Activated naive CD4-positive, alpha-beta T cell treated with anti-CD3 and anti-CD28 coated beads for 36 hours (primary cell): ENCODE results near the gene POMP. TPM values are rescaled to one million over a fixed set of nuclear protein-coding genes. Genes with fewer than 3 reads are reported as not detected.

Experiments used
- CTCF ChIA-PET: fragments of 350-600 bp; sonication (Branson Sonifier 250); formaldehyde crosslinking; loops from one replicate; lab custom pipeline; 2021; ENCODE audit warnings: antibody characterized with exemption; lab: Charles Lee
- DNase-seq: peaks from one replicate; pipeline ENCODE4 v3.0.0-alpha.2; 2020
- H3K27ac Mint-ChIP-seq: one replicate; pipeline ENCODE4 v1.8.0; 2021; ENCODE audit warnings: mild to moderate bottlenecking, mixed read lengths
- H3K27me3 Mint-ChIP-seq: one replicate; pipeline ENCODE4 v1.8.0; 2021; ENCODE audit warnings: low read depth, mixed read lengths
- H3K36me3 Mint-ChIP-seq: one replicate; pipeline ENCODE4 v1.8.0; 2021; ENCODE audit warnings: low read depth, mixed read lengths
- H3K4me1 Mint-ChIP-seq: one replicate; pipeline ENCODE4 v1.8.0; 2021; ENCODE audit warnings: low read depth, mixed read lengths
- H3K4me3 Mint-ChIP-seq: one replicate; pipeline ENCODE4 v1.8.0; 2021; ENCODE audit warnings: mild to moderate bottlenecking, moderate library complexity, mixed read lengths
- H3K9me3 Mint-ChIP-seq: one replicate; pipeline ENCODE4 v1.8.0; 2021; ENCODE audit warnings: mixed read lengths
- intact Hi-C: fragments of 100-400 bp; cut with micrococcal nuclease; formaldehyde crosslinking; loops from one replicate; pipeline ENCODE4 v1.15.1; 2023
- total RNA-seq, 2 experiments: library from RNA; stranded (reverse); gene quantifications; one replicate each; pipeline ENCODE4 v1.2.3, GENCODE V29; 2021

The POMP gene
- total RNA-seq = 100 to 1,000 TPM; 106 to 108 TPM

GRCh38 chr13:28658796-28659620, at the start of gene POMP:
POMP (plus strand) TSS chr13:28659130; CDS start chr13:28659185, 55 bp downstream.
- intact Hi-C loops = loop anchor here (1.0 to 10.0 kb wide), 9 partner anchors 23 to 1234 kb away; partner anchors contain the start of genes GTF3A, LNX2, PAN3 and POLR1D
- peak within 1 kb of the TSS; percentile 97 for H3K4me3 Mint-ChIP-seq
- CTCF ChIA-PET = no interaction called here
- peaks cover 56% of the 10 kb centered on the region for H3K4me1 Mint-ChIP-seq
- H3K36me3 Mint-ChIP-seq = peaks cover 32% of the 10 kb centered on the region
- peak within 1 kb of the TSS; percentile 98 for H3K27ac Mint-ChIP-seq
- peak; percentile 95 for DNase-seq
- H3K9me3 Mint-ChIP-seq = no peaks in the 10 kb centered on the region
- H3K27me3 Mint-ChIP-seq = no peaks in the 10 kb centered on the region

- Mint-ChIP-seq H3K27ac (no peak overlapping the region), H3K4me3 (no peak overlapping the region), H3K9me3 (no peaks in the 10 kb centered on the region), H3K4me1 (peaks cover 20% of the 10 kb centered on the region), H3K27me3 (no peaks in the 10 kb centered on the region), H3K36me3 (no peaks in the 10 kb centered on the region)
- CTCF ChIA-PET = no interaction called here
- intact Hi-C loops = no loop called here
- no peak for DNase-seq
Observed at GRCh38 chr13:28609381-28609780, 49.5 kb upstream of the POMP start.

- H3K9me3 Mint-ChIP-seq = no peaks in the 10 kb centered on the region
- no peaks in the 10 kb centered on the region for H3K36me3 Mint-ChIP-seq
- no peak for DNase-seq
- CTCF ChIA-PET = interaction anchor here (0.6 kb wide), 1 partner anchor 67 kb away, joined by 3 read pairs; no protein-coding TSS in a partner anchor
- no peaks in the 10 kb centered on the region for H3K27me3 Mint-ChIP-seq
- intact Hi-C loops = no loop called here
- H3K4me3 Mint-ChIP-seq = no peak overlapping the region
- no peak overlapping the region for H3K27ac Mint-ChIP-seq
- H3K4me1 Mint-ChIP-seq = peaks cover 20% of the 10 kb centered on the region
Observed at GRCh38 chr13:28609926-28610325, 49.0 kb upstream of the POMP start.

GRCh38 chr13:28610996-28611395, 47.9 kb upstream of the POMP start:
- H3K4me3 Mint-ChIP-seq = no peak overlapping the region
- DNase-seq = peak; percentile 18
- no peaks in the 10 kb centered on the region for H3K36me3 Mint-ChIP-seq
- H3K9me3 Mint-ChIP-seq = no peaks in the 10 kb centered on the region
- peaks cover 20% of the 10 kb centered on the region for H3K4me1 Mint-ChIP-seq
- no peaks in the 10 kb centered on the region for H3K27me3 Mint-ChIP-seq
- H3K27ac Mint-ChIP-seq = peak overlapping the region; percentile 46
- intact Hi-C loops = no loop called here
- CTCF ChIA-PET = interaction anchor here (0.6 kb wide), 1 partner anchor 322 kb away, joined by 3 read pairs; no protein-coding TSS in a partner anchor

GRCh38 chr13:28611654-28612131, 47.2 kb upstream of the POMP start:
- CTCF ChIA-PET = interaction anchor here (0.6 kb wide), 1 partner anchor 323 kb away, joined by 3 read pairs; no protein-coding TSS in a partner anchor
- Mint-ChIP-seq H3K27ac (peak overlapping the region; percentile 46), H3K36me3 (no peaks in the 10 kb centered on the region), H3K4me1 (peaks cover 20% of the 10 kb centered on the region), H3K4me3 (no peak overlapping the region), H3K9me3 (no peaks in the 10 kb centered on the region), H3K27me3 (no peaks in the 10 kb centered on the region)
- DNase-seq = peak; percentile 27
- intact Hi-C loops = no loop called here

- Mint-ChIP-seq H3K4me1 (peaks cover 20% of the 10 kb centered on the region), H3K36me3 (no peaks in the 10 kb centered on the region), H3K27ac (no peak overlapping the region), H3K9me3 (no peaks in the 10 kb centered on the region), H3K4me3 (no peak overlapping the region), H3K27me3 (no peaks in the 10 kb centered on the region)
- DNase-seq = no peak
- CTCF ChIA-PET = no interaction called here
- intact Hi-C loops = no loop called here
Observed at GRCh38 chr13:28613562-28613961, 45.4 kb upstream of the POMP start.

- intact Hi-C loops = no loop called here
- Mint-ChIP-seq H3K4me3 (no peak overlapping the region), H3K27me3 (no peaks in the 10 kb centered on the region), H3K36me3 (no peaks in the 10 kb centered on the region), H3K27ac (no peak overlapping the region), H3K9me3 (no peaks in the 10 kb centered on the region), H3K4me1 (peaks cover 14% of the 10 kb centered on the region)
- DNase-seq = no peak
- CTCF ChIA-PET = interaction anchor here (0.6 to 0.7 kb wide), 2 partner anchors 77 to 407 kb away, joined by 3 read pairs; no protein-coding TSS in a partner anchor
Observed at GRCh38 chr13:28615916-28616446, 42.9 kb upstream of the POMP start.

GRCh38 chr13:28618230-28618994, 40.5 kb upstream of the POMP start:
- no peaks in the 10 kb centered on the region for H3K9me3 Mint-ChIP-seq
- intact Hi-C loops = no loop called here
- no peaks in the 10 kb centered on the region for H3K27me3 Mint-ChIP-seq
- no peak for DNase-seq
- no peak overlapping the region for H3K27ac Mint-ChIP-seq
- H3K4me3 Mint-ChIP-seq = no peak overlapping the region
- CTCF ChIA-PET = no interaction called here
- no peaks in the 10 kb centered on the region for H3K36me3 Mint-ChIP-seq
- no peaks in the 10 kb centered on the region for H3K4me1 Mint-ChIP-seq

- no peak overlapping the region for H3K4me3 Mint-ChIP-seq
- H3K4me1 Mint-ChIP-seq = peaks cover 5% of the 10 kb centered on the region
- no peaks in the 10 kb centered on the region for H3K27me3 Mint-ChIP-seq
- no peak for DNase-seq
- H3K9me3 Mint-ChIP-seq = no peaks in the 10 kb centered on the region
- intact Hi-C loops = no loop called here
- CTCF ChIA-PET = no interaction called here
- no peaks in the 10 kb centered on the region for H3K36me3 Mint-ChIP-seq
- H3K27ac Mint-ChIP-seq = no peak overlapping the region
Observed at GRCh38 chr13:28620011-28620830, 38.7 kb upstream of the POMP start.

GRCh38 chr13:28621449-28621848, 37.5 kb upstream of the POMP start:
- no peaks in the 10 kb centered on the region for H3K9me3 Mint-ChIP-seq
- H3K27ac Mint-ChIP-seq = no peak overlapping the region
- CTCF ChIA-PET = no interaction called here
- no peaks in the 10 kb centered on the region for H3K27me3 Mint-ChIP-seq
- intact Hi-C loops = no loop called here
- no peak for DNase-seq
- H3K4me1 Mint-ChIP-seq = peaks cover 5% of the 10 kb centered on the region
- H3K36me3 Mint-ChIP-seq = no peaks in the 10 kb centered on the region
- H3K4me3 Mint-ChIP-seq = no peak overlapping the region

GRCh38 chr13:28622286-28622685, 36.6 kb upstream of the POMP start:
- Mint-ChIP-seq H3K9me3 (no peaks in the 10 kb centered on the region), H3K27me3 (no peaks in the 10 kb centered on the region), H3K27ac (no peak overlapping the region), H3K4me1 (peaks cover 5% of the 10 kb centered on the region), H3K36me3 (no peaks in the 10 kb centered on the region), H3K4me3 (no peak overlapping the region)
- intact Hi-C loops = no loop called here
- no peak for DNase-seq
- CTCF ChIA-PET = no interaction called here
